GM21786 (cell line): Measurements from ENCODE around the gene CELF6.

ENCODE experiments used
- ATAC-seq: cut with Tn5 transposase; IDR thresholded peaks from one replicate; pipeline ENCODE4 v1.9.1; 2021; ENCODE audit not compliant: unreplicated experiment

The CELF6 gene

DNA sequence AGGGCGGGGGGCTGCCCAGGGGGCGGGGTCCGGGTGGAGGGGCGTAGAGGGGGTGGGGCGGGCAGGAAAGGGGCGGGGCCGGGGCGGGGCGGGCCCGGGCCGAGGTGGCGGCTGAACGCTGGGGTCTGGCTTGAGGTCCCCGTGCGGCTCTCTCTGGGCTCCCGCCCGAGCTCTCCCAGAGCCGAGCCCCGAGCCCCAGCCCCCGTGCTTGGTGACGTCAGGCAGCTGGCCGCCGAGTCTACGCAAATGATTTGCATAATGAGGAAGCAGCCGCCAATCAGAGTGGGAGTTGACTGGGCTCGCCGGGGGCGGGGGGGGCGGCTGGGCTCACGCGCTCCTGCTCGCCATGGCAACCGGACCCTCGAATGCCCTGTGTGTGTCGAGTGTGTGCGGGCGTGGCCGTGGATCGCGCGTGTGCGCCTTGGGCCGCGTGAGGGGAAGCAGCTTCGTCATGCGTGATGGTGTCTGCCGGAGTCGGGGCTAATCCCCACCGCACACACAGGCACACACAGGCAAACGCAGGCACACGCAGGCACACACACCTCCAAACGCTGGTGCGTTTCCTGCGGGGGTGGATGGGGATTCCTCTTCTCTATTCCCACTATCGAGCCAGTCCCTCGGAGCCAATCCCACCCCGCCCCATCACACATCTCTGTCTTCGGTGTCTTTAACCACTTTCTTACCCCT, at the start of gene CELF6:
CELF6 (minus strand) TSS at position 173 of the 687 bp plus-strand sequence. CDS start 283 bp downstream, outside the sequence.
- no peak for ATAC-seq

DNA sequence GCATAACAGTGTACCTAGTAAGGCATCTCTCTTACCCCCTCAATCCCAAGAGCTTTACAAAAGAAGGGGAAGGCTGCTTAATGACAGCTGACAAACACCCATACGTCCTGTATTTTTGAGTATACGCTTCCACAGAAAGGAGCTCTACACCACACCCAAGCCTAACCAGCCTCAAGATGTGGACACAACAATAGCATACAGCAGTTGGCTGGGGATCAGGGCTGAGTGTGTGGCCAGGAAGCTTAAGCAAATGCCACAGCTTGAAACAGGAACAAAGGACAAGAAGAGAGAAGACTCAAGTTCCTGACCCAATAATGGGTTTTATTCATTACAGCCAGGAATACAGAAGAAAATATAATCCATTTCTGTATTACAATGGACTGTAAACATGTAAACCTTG, 48.9 kb upstream of the CELF6 start:
- no peak for ATAC-seq

DNA sequence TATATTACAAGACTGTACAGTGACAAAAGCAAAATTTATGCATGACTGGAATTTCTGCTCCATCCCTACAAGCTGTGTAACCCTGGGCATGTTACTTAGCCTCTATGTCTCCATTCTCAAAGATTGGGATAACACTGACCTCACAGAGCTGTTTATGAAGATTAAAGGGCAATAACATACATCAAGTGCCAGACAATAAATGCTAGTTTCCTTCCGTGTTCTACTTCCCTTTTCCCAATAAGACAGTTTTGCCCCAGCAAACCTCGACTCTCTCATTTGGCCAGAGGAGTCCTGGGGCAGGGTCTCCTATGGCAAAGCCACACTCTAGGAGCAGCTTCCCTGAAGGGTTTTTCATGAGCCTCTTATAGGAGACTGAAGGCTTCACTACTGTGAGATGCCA, 48.4 kb upstream of the CELF6 start:
- ATAC-seq = no peak

DNA sequence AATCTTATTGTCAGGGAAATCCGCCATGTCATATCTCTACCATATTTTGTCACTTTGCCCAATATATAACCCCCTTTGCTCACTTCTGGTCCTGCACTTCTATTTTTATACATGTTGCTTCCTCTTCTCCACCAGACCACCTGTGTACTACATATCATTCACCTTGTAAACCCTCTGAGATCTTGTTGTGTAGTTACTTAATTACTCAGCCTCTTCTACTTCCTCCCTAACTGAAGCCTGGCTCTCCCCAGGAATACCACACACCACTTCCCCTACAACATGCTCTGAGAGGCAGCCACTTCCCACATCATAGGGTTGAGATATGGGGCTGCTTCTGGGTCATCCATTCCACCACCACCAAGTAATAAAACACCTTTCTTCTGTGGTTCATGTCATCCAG, 45.9 kb upstream of the CELF6 start:
- ATAC-seq = peak; percentile 92

DNA sequence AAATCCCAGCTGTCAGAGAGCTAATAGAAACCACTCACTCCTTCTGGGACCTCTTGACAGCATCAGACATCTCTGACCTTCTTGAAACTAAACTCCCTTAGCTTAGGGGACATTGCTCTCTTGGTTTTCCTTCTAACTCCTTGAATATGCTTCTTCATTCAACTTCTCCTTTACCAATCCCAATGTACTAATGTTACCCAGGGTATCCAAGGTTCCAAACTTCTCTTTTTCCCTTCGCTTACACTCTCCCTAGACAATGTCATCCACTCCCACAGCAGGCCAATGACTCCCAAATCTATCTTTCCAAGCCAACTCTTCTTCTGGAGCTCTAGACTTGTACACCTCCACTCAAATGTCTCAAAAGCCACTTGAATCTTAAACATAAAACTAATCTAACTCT, 41.2 kb upstream of the CELF6 start:
- ATAC-seq = no peak

DNA sequence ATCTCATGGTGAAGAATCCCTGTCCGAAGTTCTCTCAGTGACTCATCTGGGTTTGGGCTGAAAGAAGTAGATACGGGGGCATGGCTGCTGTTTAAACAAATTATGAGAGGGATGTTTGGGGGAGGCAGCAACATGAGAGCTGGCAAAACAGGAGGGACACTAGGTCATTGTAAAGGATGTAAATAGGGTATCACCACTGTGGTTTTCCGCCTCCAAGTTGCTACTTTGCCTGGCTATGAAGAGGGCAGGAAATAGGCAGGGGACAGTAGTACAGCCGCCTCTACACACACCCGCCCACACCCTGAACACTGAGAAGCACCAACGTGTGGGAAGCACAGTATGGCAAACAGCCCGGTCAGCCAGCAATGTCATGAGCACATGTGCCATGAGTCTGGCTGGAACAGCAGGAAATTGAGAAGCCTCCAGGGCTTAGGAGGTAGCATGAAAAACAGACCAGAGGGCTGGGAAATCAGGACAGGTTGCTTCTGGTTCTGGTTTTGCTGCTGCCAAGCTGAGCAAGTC, 38.8 kb upstream of the CELF6 start:
- ATAC-seq = no peak

DNA sequence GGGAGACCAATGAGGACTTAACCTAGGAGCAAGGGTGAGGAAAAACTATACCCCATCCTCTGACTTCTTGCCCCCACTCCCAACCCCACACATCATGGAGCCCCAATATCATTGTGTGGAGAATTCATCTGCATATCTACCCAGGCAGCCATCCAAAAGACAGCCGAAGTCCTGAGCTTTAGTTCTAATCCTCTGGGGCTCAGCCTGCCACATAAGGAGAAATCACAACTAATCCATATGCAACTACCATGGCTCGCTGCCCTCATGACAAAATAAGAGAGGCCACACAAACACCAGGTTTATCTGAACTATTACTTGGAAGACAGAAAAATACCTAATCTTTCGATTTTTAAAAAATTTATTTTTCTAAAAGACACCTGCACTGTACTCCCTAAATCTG, 38.2 kb upstream of the CELF6 start:
- ATAC-seq = no peak

DNA sequence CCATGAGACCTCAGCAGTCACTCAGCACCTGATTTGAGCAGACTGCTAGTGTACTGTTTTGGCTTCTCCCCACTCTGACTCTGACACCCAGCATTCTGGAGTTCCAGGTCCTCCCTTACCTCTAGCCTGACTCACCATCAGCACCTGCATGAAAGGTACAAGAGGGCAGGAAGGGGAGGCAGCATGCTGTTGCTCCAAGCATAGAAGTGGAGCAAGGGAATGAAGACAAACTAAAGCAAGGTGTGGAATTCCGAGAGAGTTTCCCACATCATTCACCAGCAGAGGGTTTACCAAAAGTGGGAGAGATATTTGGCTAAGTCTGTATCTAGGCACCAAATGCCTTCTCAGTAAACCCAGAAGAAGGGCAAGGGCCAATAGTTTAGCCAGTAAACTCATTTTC, 34.5 kb upstream of the CELF6 start:
- ATAC-seq = no peak

DNA sequence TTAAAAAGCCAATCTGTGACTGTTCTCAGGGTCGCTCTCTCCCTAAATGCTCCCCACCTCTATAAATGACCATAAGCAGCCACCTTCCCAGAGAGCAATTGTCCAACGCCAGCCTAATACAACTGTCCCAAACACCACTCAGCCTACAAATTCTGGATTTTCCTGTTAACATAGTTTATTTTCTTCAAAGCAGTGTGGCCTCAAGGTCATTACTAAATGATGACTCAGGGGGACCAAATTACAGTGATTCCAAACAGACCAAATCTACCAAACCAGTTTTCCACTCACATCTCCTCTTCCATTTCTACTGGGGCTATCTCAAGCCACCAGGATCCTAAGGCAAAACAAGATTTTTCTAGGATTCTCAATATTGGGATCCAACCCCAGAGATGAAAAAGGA, 33.3 kb upstream of the CELF6 start:
- no peak for ATAC-seq

DNA sequence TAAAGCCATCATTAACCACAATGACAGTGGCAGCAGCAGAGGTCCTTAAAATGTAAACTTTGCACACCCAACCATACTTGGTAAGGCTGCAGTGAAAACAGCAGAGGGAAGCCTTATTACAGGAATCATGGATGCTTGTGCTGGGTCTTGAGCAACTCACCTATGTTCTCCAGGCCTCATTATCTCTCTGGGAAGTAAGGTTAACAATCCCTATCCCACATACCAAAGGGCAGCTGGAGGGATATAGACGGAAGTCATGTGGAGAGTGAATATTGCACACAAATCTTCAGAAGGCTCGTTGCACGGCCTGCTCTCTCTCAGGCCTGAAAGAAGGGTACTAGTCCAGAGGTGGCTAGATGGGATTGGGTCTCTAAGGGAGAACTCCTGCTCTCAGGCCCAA, 25.8 kb upstream of the CELF6 start:
- no peak for ATAC-seq

DNA sequence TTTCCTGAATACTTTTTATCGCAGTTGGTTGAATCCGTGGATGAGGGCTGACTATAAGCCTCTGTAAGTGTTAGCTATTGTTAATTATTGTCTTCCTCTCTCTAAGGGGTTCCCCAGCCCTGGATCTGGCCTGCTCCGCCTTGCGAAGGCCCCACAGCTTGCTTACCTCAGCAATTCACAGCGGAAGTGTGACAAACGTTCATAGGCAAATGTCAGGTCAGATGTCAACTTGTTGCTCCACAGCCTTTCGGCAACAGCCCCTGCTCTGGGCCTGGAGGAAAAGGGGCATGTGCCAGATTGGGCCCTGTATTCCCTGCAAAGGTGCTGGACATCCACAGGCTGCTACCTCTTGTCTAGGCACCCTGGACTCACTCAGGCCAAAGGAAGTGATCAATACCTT, 25.3 kb upstream of the CELF6 start:
- ATAC-seq = no peak

DNA sequence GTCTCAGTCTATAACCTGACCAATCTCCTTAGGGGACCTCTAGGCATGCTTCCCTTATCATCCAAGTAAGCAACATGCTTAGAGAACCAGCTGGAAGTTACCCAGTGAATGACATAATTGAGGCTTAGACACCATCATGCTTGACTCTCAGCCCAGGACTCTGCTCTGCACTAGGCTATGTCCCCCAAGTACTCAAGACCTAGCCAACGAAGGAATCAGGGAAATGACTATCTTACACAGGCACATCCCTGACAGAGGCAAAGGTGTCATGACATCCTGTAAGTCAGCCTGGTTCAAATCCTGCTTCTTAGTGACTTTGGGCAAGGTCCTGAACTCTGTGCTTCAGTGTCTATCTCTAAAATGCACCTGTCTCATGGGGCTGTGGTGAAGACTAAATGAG, 24.6 kb upstream of the CELF6 start:
- ATAC-seq = no peak

DNA sequence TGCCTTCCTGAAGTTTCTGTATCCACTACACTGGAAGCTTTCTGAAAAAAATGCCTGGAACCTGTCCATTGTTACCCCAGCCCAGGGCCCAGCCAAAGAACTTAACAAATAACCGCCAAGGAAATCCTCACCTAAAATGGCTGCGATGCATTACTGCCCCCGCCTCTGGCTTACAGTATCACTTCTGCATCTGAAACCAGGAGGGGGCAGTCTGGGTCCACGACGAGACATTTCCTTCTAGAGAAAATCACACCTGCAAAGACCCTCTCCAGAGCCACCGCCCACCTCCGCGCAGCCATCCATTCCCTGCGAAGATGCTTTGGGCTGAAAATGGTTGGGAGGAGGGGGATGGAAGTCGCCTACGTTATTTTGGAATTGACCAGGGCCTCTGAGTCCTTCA, 22.4 kb upstream of the CELF6 start:
- ATAC-seq = no peak

DNA sequence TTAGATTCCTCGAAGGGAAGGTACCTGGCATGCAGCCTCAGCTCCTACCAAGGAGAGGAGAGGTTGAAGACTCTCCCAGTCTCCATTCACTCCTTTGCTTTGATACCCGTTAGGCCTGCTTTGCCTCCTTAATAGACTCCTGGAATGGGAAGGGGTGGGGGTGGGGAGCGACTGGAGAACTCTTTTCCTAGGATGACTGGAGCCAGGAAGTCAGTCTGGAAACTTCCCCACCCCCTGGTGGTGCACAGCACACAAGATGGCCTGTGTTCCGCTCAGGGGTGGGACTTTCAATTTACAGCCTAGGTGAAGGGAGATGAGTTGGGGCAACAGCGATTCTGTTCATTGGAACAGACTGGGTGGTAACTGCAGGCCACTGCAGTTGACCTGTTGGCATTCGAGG, 21.4 kb upstream of the CELF6 start:
- no peak for ATAC-seq

DNA sequence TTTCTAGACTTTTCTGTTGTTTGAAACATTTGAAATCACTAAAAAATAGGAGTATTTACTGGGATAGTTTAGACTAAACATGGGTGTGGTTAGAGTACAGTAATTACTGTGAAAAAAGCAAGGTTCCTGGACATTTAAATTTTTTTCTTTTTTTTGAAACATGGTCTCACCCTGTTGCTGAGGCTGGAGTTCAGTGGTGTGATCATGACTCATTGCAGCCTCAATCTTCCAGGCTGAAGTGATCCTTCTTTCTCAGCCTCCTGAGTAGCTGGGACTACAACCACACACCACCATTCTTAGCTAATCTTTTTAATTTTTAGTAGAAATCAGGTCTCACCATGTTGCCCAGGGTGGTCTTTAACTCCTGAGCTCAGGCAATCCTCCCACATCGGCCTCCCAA, 20.4 kb upstream of the CELF6 start:
- no peak for ATAC-seq

DNA sequence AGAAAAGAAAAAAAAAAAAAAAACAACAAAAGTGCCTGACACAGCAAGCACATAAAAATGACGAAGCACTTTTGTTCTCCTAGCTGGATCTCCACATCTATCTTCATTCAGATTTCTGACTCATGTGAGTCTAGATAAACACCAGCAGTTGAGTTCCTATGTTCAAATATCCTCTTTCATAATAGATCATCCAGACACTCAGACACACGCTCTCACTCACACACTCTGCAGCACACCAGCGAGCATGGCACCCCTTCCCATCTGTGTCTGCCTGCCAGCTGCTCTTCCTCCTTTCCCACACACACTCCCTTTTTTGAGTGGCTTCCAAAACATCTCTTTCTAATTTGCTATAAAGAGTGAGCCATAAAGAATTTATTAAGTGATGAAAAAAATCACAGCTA, 19.8 kb upstream of the CELF6 start:
- ATAC-seq = no peak

DNA sequence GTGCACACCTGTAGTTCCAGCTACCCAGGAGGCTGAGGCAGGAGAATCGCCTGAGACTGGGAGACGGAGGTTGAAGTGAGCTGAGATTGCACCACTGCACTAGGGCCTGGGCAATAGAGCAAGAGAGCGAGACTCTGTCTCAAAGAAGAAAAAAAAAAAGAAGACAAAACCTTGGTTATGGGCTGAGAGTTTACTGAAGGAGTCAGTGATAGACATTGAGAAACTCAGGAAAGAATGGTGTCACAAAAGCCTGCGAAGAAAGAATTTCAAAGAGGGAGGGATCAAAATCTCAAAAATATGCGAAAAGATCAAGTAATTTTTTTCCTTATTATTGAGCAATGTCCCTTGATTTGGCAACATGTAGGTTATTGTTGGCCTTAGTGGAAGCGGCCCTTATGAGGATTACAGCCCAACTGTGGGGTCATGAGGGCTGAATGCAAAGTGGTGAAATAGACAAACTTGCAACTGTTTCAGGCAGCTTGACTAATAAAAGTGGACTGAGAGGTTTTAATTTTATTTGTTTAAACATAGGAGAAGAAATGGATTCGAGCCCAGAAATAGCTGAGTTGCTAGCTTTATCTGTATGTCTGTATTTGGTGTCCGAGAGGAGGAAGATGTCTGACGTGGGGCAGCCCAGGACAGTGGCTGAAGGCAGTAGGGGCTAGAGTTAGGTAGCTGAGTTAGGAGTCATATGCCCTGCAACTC, 18.8 kb upstream of the CELF6 start:
- no peak for ATAC-seq

DNA sequence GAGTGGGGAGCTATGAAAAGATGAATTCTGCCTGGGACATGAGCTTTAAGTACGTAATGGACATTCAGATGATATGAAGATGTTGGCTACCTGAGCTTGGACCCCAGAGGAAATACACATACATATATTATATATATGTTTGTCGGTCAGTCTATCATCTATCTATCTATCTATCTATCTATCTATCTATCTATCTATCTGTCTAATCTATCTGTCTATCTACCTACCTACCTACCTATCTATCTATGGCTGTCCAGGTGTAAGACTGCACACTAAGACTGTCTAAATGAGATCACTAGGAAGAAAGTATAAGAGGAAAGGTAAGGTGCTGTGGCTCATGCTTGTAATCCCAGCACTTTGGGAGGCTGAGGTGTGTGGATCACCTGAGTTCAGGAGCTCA, 18.2 kb upstream of the CELF6 start:
- ATAC-seq = no peak

DNA sequence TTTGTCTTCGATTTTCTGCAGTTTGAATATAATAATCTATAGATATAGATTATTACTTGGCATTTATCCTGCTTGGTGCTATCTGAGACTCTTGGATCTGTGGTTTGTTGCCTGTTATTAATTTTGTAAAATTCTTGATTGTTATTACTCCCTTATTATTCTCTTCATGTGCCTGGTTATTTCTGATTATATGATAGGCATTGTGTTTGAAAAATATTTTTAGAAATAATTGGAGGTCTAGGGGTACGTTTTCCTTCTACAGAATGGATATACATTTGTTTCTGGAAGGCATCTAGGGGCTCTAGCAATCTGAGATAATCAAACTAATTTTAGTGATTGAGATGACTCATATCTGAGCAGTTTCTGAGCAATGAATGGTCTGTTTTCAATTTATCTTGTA, 14.9 kb upstream of the CELF6 start:
- no peak for ATAC-seq

DNA sequence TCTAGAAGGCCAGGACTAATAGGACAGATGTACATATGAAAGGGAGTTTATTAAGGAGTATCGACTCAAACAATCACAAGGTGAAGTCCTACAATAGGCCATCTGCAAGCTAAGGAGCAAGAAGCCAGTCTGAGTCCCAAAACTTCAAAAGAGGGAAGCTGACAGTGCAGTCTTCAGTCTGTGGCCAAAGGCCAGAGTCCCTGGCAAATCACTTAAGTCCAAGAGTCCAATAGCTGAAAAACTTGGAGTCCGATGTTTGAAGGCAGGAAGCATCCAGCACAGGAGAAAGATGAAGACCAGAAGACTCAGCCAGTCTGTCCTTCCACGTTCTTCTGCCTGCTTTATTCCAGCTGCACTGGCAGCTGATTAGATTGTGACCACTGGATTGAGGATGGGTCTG, 11.1 kb upstream of the CELF6 start:
- ATAC-seq = no peak

DNA sequence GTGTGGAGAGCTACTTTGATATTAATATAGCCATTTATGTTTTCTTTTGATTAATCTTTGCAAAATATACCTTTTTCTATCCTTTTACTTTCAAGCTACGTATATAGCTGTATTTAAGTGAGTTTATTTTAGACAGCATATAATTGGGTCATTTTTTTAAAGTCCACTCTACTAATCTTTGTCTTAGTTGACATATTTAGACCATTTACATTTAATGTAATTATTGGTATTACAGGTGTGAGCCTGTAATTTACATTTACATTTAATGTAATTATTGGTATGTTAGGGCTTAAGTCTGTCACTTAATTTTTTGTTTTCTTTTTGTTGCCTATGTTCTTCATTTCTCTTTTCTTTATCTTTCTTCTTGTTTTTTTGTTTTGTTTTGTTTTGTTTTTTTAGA, 3.8 kb upstream of the CELF6 start:
- ATAC-seq = no peak

DNA sequence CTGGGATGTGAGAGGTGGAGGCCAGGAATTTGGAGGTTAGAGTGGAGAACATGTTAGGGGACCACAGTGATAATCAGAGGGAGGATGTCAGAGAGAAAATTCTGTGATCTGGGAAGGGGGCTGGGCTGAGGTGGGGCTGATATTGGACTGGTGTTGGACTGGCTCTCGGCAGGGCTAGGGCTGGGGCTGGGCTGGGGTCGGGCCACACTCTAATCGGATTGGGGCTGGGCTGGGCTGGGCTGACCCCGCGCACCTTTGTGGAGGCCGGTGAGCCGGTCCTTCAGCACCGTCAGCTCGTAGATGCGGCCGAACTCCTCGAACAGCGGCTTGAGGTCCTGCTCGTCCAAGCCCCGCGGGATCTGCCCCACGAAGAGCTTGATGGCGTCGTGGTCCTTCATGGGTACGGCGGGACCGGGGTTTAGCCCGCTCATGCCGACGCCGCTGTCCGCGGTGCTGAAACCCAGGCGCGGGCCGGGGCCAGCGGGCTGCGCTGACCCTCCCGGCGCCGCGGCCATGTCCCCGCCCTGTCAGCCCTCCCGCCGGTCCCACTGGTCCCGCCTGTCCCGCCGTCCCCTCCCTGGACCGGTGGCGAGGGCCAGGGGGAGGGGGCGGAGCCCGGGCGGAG, 485 bp downstream of the CELF6 start:
- no peak for ATAC-seq
